Lower leg skin (tissue), 4 donors: ENCODE measurements around the gene NUF2. TPM values are rescaled to one million over a fixed set of nuclear protein-coding genes. Genes with fewer than 3 reads are reported as not detected.
"Not testable (repeated sequence)": the region's sequence is repeated elsewhere in the genome, so short reads cannot be mapped to it uniquely, and the experiment has no call there.

Source experiments
- DNase-seq, 2 donors: peaks; one replicate each; pipeline ENCODE4 v3.0.0-alpha.2; 2019; ENCODE audit warnings: low spot score in 2 of 2
- H3K4me3 ChIP-seq: fragments of 200-600 bp; sonication (generic); 2 replicates; pipeline ENCODE4 v1.5.1; 2017; ENCODE audit warnings: mild to moderate bottlenecking, low read depth; ENCODE audit not compliant: poor library complexity, severe bottlenecking
- POLR2A ChIP-seq, 2 donors: fragments of 450-650 bp; IDR thresholded peaks; one replicate each; pipeline ENCODE4 v1.6.1; 2016 to 2017; ENCODE audit warnings: antibody characterized with exemption in 2 of 2, mild to moderate bottlenecking in 1 of 2, moderate library complexity in 1 of 2
- WGBS, 2 donors: methylation state at CpG; one replicate each; pipeline ENCODE4 v1.1.5; 2018; 5-methylcytosine and 5-hydroxymethylcytosine counted together
- intact Hi-C: fragments of 100-400 bp; cut with DNase I; formaldehyde crosslinking; loops from one replicate; pipeline ENCODE4 v1.15.0; 2023; ENCODE audit warnings: low total_unique reads
- total RNA-seq, 4 donors: library from RNA; depleted of rRNA; stranded (reverse); fragments of >200 nt; gene quantifications; one replicate each; pipeline ENCODE4 v1.1.0, GENCODE V29; 2016
- TF ChIP-seq, protein P1 (sequence below), 3 donors: fragments of 450-650 bp; IDR thresholded peaks; one replicate each; pipeline ENCODE4 v1.5.1; 2016; ENCODE audit warnings: antibody characterized with exemption in 3 of 3, mild to moderate bottlenecking in 3 of 3, moderate library complexity in 2 of 3

The NUF2 gene
- total RNA-seq, 4 donors from 2014 or later, result 0.29 to 2.9 (median 2.5) TPM

DNA sequence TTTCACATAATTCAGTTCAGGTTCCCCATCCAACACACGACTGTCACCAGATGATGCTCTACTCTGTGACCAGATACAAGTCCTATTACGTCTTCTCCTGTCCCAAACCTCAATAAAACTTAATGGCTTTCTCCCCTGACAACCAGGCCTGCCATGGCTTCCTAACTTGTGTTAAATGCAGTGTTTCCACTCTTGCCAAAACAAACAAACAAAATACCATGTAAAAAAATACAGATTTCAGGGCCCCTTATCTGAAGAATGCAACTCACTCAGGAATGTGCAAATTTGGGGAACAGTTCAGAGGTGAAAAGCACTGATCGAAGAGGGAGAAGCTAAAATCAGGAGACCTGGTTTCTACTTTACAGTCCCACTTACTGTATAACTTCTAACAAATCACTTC lies 863 bp upstream of the NUF2 start:
- DNase-seq, result no peak
- 23 to 31% methylated on average over 3 of the region's 3 CpGs for WGBS, 2 donors
- intact Hi-C loops, result no loop called here
- no peak overlapping the region for H3K4me3 ChIP-seq
- TF ChIP-seq, protein P1, sequence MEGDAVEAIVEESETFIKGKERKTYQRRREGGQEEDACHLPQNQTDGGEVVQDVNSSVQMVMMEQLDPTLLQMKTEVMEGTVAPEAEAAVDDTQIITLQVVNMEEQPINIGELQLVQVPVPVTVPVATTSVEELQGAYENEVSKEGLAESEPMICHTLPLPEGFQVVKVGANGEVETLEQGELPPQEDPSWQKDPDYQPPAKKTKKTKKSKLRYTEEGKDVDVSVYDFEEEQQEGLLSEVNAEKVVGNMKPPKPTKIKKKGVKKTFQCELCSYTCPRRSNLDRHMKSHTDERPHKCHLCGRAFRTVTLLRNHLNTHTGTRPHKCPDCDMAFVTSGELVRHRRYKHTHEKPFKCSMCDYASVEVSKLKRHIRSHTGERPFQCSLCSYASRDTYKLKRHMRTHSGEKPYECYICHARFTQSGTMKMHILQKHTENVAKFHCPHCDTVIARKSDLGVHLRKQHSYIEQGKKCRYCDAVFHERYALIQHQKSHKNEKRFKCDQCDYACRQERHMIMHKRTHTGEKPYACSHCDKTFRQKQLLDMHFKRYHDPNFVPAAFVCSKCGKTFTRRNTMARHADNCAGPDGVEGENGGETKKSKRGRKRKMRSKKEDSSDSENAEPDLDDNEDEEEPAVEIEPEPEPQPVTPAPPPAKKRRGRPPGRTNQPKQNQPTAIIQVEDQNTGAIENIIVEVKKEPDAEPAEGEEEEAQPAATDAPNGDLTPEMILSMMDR (IDR thresholded peaks at IDR 0.05), result no peak
- TF ChIP-seq POLR2A (IDR thresholded peaks at IDR 0.05), result no peak

DNA sequence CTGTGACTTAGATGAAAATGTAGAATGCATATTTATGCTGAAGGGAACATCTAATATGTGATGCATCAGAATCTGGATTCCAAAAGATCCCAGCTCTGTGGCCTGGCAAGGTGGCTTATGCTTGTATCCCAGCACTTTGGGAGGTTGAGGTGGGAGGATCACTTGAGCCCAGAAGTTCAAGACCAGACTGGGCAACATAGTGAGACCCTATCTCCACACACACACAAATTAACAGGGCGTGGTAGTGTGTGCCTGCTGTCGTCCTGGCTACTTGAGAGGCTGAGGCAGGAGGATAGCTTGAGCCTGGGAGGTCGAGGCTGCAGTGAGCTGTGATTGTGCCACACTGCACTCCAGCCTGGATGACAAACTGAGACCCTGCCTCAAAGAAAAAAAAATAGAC lies 1.6 kb downstream of the NUF2 start:
- 93 to 94% methylated on average over 3 of the region's 3 CpGs for WGBS, 2 donors

DNA sequence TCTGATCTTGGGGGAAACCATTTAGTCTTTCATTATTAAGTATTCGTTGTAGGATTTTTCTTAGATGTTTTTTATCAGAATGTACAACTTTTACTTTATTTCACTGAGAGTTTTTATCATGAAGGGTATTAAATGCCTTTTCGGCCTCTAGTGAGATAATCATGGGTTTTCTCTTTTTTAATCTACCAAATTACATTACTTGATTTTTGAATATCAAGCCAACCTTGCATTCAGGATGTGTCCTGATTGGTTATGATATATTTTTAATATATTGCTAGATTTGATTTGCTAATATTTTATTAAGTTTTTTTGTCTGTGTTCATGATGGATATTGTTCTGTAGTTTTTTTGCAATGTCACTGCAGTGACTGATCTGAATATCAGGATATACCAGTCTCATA lies 9.4 kb downstream of the NUF2 start:
- intact Hi-C loops, result no loop called here
- WGBS, 2 donors, result 97 to 100% methylated on average over 2 of the region's 2 CpGs
- TF ChIP-seq, protein P1 (IDR thresholded peaks at IDR 0.05), result no peak
- TF ChIP-seq POLR2A (IDR thresholded peaks at IDR 0.05), result no peak
- H3K4me3 ChIP-seq, result no peak overlapping the region
- no peak for DNase-seq

More for the DNA sequence above, 1.6 kb downstream of the NUF2 start:
- H3K4me3 ChIP-seq, intact Hi-C loops, DNase-seq: not testable (repeated sequence)

DNA sequence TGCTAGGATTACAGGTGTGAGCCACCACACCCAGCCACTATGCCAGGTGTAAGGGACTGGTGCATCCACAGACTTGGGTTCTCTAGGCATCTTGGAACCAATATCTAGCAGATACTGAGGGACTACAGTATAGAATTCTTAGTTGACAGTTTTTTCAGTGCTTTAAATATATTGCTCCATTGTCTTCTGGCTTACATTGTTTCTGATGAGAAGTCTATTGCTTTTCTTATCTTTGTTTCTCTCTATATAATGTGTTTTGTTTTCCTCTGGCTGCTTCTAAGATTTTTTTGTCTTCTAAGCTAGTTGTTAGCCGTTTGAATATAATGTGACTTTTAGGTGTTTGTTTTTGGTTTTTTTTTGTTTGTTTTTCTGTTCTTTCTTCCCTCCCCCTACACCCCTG lies 13.5 kb downstream of the NUF2 start:
- no peak overlapping the region for H3K4me3 ChIP-seq
- WGBS, 2 donors, result 94 to 100% methylated on average over 1 of the region's 1 CpG
- intact Hi-C loops, result no loop called here
- no peak for DNase-seq
- TF ChIP-seq, protein P1 (IDR thresholded peaks at IDR 0.05), result no peak
- no peak for TF ChIP-seq POLR2A (IDR thresholded peaks at IDR 0.05)

DNA sequence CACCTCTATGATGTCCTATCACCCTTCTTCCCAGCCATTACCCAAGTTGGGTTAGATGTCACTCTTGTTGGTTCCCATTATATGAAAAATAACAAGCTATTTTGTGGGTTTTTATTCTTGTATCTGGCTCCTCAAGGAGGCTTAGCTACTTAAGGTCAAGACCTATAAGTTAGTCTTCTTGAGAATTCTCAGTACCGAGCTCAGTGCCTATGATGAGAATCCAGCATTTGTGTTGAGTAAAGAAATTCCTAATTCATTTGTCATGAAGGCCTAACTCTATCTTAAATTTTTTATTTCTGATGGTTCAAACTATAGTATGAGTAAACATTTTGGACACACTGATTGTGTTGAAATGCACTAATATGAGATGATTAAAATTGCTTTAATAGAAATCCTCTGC lies 15.9 kb downstream of the NUF2 start:
- intact Hi-C loops, result no loop called here
- WGBS, 2 donors, result 95 to 100% methylated on average over 1 of the region's 1 CpG
- no peak for DNase-seq
- TF ChIP-seq, protein P1 (IDR thresholded peaks at IDR 0.05), result no peak
- no peak for TF ChIP-seq POLR2A (IDR thresholded peaks at IDR 0.05)
- H3K4me3 ChIP-seq, result no peak overlapping the region

DNA sequence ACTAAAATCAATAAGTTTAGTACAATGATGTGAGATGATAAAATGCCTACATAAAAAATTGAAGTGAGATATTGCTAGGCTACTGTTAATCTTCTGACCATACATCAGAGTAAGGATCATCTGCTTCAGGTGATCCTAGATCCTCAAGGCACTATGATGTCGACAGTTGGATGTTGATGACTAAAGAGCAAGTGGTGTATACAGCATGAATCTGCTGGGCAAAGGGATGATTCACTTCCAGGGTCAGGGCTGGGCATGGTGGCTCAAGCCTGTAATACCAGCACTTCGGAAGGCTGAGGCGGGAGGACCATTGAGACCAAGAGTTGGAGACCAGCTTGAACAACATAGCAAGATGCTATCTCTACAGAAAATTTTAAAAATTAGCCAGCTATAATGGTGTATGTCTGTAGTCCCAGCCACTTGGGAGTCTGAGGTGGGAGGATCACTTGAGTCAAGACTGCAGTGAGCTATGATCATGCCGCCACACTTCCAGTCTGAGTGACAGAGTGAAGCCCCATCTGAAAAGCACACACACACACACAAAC lies 24.6 kb downstream of the NUF2 start:
- DNase-seq, result no peak
- H3K4me3 ChIP-seq, result no peak overlapping the region
- intact Hi-C loops, result no loop called here
- WGBS, 2 donors, result 95 to 97% methylated on average over 4 of the region's 4 CpGs
- TF ChIP-seq, protein P1 (IDR thresholded peaks at IDR 0.05), result no peak
- no peak for TF ChIP-seq POLR2A (IDR thresholded peaks at IDR 0.05)
